22Rv1 (cell line): Measurements from ENCODE around the gene MCHR1.

Experiments used
- H3K27ac ChIP-seq: fragments of 450-650 bp; 2 replicates; pipeline ENCODE4 v1.5.1; 2017
- CTCF ChIP-seq: fragments of 450-650 bp; IDR thresholded peaks from 2 replicates; pipeline ENCODE4 v1.5.1; 2017; ENCODE audit warnings: mild to moderate bottlenecking
- ZFX ChIP-seq: fragments of 450-650 bp; IDR thresholded peaks from 2 replicates; pipeline ENCODE4 v1.6.1; 2017; ENCODE audit warnings: antibody characterized with exemption, borderline replicate concordance

The MCHR1 gene

DNA sequence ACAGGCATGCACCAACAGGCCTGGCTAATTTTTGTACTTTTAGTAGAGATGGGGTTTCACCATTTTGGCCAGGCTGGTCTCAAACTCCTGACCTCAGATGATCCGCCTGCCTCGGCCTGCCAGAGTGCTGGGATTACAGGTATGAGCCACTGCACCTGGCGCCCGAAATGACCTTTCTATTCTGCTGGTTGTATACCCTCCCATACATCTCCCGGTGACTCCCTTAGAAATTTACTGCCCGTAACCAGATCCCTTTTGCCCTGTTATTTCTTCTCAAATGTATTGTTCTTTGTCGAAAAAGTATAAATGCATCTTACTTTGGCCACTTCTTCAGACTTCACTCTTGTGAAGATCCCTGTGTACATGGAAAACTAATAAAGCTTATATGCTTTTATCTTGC lies 22.0 kb downstream of the MCHR1 start:
- H3K27ac ChIP-seq, result no peak overlapping the region
- TF ChIP-seq CTCF (no peak), ZFX (no peak)

- TF ChIP-seq ZFX (no peak), CTCF (no peak)
- H3K27ac ChIP-seq, result no peak overlapping the region
Measured at GRCh38 chr22:40703174-40703573, 23.9 kb downstream of the MCHR1 start.

DNA sequence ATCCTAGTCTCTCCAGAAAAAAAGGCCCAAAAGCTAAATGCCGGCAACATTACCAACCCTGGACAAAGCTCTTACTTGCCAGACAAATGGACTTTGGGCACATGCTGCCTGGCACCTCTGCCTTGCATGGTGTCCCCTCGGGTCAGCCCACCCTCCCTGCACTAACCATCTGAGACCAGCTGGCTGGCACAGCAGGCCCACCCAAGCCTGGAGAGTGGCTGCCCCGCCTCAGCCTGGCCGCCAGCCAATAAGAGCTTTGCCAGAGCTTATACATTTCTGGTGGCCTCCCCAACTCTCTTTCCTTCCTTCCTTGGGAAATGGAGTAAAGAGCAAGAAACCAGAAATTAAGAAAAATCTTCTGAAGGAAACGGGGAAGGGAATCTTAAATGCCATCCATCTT lies 24.5 kb downstream of the MCHR1 start:
- no peak overlapping the region for H3K27ac ChIP-seq

DNA sequence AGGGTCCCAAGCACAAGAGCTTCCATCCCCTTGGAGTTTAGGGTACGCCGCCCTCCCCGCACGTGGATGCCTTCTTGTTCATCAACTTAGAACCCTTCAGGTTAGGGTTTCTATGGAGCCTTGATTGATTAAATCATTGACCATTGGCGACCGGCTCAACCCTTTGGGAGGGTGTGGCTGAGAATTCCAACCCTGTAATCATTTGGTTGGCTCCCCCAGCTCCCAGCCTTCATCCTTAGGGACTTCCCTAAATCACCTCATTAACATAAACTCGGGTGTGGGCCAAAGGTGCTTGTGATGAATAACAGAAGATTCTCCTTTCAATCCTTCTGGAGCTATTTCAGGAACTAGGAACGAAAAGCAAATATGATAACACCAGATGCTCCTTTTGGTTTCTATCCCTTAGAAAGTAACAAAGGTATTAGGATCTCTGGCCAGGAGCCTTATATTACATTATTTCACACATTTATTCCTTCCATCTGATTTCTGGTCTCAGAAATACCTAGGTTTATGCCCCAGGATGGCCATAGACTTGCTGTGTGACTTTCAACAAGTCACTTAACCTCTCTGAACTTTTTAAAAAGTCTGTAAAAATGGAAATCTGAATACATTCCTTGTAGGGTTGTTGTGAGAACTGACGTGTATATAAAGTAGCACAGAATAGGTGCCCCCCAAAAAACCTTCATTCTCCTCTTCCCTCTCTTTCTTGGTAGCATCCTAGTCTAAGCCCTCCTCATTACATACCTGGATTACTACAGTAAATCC lies 26.8 kb downstream of the MCHR1 start:
- H3K27ac ChIP-seq, result no peak overlapping the region
- no peak for TF ChIP-seq CTCF
- TF ChIP-seq ZFX, result no peak

More for the DNA sequence above, 24.5 kb downstream of the MCHR1 start:
- TF ChIP-seq ZFX, result no peak
- no peak for TF ChIP-seq CTCF

- TF ChIP-seq CTCF, result no peak
- TF ChIP-seq ZFX, result no peak
- no peak overlapping the region for H3K27ac ChIP-seq
Measured at GRCh38 chr22:40707154-40707553, 27.9 kb downstream of the MCHR1 start.

- TF ChIP-seq CTCF (no peak), ZFX (no peak)
- no peak overlapping the region for H3K27ac ChIP-seq
Measured at GRCh38 chr22:40708177-40708576, 28.9 kb downstream of the MCHR1 start.

- H3K27ac ChIP-seq, result no peak overlapping the region
- no peak for TF ChIP-seq ZFX
- TF ChIP-seq CTCF, result no peak
Measured at GRCh38 chr22:40709752-40710413, 30.6 kb downstream of the MCHR1 start.
